Stromal cell of bone marrow (primary cell): ENCODE results near the gene VPS54.
A peak's percentile ranks its signal among the peaks of the same experiment; 100 is the strongest.

Experiments
- DNase-seq: peaks from one replicate; pipeline ENCODE4 v3.0.0-alpha.2; 2012; ENCODE audit warnings: low read depth

Gene VPS54, protein sequence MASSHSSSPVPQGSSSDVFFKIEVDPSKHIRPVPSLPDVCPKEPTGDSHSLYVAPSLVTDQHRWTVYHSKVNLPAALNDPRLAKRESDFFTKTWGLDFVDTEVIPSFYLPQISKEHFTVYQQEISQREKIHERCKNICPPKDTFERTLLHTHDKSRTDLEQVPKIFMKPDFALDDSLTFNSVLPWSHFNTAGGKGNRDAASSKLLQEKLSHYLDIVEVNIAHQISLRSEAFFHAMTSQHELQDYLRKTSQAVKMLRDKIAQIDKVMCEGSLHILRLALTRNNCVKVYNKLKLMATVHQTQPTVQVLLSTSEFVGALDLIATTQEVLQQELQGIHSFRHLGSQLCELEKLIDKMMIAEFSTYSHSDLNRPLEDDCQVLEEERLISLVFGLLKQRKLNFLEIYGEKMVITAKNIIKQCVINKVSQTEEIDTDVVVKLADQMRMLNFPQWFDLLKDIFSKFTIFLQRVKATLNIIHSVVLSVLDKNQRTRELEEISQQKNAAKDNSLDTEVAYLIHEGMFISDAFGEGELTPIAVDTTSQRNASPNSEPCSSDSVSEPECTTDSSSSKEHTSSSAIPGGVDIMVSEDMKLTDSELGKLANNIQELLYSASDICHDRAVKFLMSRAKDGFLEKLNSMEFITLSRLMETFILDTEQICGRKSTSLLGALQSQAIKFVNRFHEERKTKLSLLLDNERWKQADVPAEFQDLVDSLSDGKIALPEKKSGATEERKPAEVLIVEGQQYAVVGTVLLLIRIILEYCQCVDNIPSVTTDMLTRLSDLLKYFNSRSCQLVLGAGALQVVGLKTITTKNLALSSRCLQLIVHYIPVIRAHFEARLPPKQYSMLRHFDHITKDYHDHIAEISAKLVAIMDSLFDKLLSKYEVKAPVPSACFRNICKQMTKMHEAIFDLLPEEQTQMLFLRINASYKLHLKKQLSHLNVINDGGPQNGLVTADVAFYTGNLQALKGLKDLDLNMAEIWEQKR

DNA sequence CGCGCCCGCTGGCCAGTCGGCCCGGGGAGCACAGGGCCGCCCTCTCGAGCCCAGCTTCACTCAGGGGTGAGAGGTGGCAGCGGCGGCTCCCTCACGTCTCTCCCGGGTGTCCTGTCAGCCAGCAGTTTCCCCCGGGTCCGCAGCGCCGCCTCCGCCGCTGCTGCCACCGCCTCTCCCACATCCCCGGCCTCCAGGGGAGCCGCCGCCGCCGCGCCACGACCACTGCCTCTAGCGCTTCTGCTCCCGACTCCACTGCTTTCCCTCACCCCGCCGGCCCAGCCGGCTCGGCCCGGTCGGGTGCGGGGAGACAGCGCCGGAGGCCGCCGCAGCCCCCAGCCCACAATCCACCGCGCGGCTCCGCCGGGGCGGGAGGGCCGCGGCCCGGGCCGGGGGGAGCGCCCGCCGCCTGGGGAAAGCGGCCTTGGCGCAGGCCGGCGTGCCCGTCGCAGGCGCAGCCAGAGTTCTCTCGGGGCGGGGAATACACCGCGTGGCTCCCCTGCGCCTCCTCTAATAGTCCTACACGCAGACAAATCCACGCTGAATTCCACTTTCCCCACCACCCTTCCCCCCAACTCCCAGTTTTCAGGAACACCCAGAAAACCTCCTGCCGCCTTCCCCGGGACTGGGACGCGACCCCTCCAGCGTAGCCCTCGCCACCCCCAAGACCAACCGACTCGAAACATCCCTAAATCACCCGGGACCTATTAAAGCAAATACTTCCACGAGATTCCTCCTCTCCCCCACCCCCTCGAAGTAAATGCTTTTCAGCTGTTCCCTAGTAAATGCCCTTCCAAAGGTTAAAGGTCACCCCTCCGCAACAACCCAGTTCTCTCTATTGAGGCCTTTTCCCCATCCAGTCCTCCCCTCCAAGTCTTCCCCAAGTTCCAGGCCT, at the start of gene VPS54:
TSS of gene VPS54 (minus strand) at position 346 of the 892 bp plus-strand sequence. CDS start 35,429 bp downstream, outside the sequence.
- DNase-seq = peak; percentile 33

DNA sequence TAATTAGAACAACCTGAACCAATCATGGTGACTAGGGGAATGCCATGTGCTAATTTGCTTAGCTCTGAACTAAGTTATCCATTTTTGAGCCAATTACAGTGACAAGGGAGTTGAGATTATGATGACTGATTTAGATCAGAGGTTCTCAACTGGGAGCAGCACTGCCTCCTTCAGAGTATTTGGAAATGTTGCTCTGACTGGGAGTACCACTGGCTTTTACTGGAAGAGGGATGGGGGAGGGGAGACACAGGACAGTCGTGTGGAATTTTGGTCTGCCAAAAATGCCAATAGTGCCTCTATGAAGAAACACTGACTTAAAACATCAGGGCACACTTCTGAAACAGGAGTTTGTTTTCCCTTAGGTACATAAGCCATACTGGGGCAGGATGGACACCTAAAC, 48.1 kb upstream of the VPS54 start:
- no peak for DNase-seq

- DNase-seq = no peak
Observed at GRCh38 chr2:64065516-64065915, 46.3 kb upstream of the VPS54 start.

DNA sequence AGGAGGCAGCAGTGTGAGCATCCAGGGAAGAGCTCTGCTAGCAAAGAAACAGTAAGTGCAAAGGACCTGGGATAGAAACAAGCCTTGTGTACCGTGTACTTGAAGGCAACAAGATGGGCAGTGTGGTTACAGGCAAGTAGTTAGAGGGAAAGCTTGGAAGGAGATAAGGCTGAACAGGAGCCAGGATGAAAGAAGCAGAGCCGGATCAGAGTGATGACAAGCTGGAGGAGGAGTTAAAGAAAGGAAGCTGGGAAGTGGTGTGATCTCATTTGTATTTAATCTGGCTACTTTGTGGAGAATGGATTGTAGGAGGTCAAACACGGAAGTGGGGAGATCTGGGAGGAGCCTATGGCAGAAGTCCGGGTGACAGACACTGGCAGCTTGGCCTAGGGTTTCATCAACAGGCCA, 44.7 kb upstream of the VPS54 start:
- no peak for DNase-seq

DNA sequence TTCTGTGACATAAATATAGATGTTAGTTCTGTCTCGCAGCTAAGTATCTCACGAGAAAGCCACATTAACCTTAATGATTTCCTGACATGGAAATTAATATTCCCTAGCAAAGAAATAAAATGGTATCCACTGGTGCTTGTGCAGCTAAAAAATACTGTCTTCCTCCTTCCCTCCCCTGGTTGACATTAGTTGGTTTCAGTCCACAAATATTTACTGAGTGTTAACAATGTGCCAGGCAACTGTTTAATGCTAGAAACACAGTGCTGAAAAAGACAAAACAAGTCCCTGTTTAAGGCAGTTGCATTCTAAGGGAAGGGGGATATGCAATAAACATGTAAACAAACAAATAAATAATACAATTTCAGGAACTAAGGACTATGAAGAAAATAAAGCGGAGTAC, 44.2 kb upstream of the VPS54 start:
- DNase-seq = no peak

DNA sequence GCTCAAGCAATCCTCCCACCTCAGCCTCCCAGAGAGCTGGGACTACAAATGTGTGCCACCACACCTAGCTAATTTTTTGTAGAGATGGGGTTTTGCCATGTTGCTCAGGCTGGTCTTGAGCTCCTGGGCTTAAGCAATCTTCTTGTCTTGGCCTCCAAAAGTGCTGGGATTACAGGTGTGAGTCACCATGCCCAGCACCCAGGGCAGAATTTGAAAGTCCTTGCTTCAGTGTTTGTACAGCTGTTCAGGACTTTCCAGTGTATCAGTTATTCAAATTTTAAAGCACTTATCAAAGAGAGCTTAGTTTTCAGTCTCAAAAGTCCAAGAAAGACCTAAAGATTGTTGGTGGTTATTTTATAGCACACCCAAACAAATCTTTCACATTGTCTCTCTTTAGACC, 43.6 kb upstream of the VPS54 start:
- DNase-seq = no peak

- DNase-seq = no peak
Observed at GRCh38 chr2:64059270-64059669, 40.0 kb upstream of the VPS54 start.

- DNase-seq = no peak
Observed at GRCh38 chr2:64056021-64056420, 36.8 kb upstream of the VPS54 start.

DNA sequence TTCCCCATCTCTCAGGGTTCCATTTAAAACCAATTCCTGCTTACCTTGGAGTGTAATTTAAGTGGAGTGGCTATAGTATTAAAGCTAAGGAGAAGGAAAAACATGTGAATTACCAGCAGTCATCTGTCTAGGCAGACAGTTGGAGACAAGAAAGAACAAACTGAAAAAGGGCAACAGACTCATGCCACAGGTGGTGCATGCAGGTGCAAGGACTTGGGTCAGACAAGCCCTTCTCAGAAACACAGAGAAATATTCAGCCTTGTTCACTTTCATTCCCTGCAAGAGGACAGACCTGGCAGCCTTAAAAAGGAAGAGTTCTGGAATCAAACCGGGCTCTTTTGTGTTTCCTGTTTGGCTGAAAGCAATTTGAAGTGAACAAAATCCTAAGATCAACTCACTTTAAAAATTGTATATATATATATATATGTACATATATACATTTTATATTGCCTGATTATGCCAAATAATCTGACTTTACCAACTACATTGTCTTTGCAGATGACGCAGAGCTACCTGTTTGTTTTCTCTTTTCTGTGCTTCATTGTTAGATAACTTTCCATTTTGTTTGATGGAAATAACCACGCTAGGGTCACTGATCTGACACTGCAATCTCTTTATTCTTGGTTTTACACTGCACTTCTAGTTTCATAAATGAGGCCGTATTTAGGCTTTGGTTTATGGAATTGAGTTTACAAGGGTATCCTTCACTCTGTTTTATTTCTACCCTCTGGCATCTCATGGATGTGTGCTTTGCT, 35.1 kb upstream of the VPS54 start:
- DNase-seq = no peak

DNA sequence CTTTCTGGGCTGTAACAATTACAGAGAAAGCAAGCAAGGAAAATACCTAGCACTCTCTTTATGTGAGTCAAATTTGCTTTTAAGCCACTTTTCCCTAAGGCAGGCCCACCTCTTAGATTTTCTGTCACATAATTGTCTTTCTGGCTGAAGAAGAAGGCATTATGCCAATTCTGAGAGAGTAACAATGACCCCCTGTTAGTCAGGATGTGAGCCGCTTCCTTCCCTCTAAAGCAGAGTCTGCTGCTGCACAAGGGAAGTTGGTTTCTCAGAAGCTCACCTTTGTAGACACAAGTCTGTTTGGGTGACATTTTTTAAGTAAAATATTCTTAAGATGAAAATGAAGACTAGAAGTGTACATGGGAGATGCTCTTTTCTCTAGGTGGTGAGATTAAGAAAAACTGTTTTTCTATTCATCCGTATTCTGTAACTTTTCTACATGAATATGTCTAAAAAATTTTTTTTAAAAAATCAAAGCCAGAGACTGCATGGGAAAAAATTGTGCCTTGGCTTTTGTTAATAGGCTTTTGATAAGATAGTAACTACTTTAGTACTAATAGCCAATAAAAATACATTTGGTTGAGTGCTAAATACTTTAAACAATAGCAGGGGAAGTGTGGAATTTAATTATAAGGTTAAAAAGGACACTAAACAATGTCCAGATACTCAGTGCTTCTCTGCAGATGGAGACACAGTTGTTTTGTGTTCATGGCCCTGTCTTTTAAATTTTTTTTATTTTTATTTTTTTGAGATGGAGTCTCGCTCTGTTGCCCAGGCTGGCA, 33.4 kb upstream of the VPS54 start:
- no peak for DNase-seq

GRCh38 chr2:64049633-64050220, 30.5 kb upstream of the VPS54 start:
- peak; percentile 45 for DNase-seq

- DNase-seq = no peak
Observed at GRCh38 chr2:64045938-64046337, 26.7 kb upstream of the VPS54 start.

- DNase-seq = no peak
Observed at GRCh38 chr2:64040161-64040560, 20.9 kb upstream of the VPS54 start.

- peak; percentile 59 for DNase-seq
Observed at GRCh38 chr2:64036034-64036705, 16.9 kb upstream of the VPS54 start.

DNA sequence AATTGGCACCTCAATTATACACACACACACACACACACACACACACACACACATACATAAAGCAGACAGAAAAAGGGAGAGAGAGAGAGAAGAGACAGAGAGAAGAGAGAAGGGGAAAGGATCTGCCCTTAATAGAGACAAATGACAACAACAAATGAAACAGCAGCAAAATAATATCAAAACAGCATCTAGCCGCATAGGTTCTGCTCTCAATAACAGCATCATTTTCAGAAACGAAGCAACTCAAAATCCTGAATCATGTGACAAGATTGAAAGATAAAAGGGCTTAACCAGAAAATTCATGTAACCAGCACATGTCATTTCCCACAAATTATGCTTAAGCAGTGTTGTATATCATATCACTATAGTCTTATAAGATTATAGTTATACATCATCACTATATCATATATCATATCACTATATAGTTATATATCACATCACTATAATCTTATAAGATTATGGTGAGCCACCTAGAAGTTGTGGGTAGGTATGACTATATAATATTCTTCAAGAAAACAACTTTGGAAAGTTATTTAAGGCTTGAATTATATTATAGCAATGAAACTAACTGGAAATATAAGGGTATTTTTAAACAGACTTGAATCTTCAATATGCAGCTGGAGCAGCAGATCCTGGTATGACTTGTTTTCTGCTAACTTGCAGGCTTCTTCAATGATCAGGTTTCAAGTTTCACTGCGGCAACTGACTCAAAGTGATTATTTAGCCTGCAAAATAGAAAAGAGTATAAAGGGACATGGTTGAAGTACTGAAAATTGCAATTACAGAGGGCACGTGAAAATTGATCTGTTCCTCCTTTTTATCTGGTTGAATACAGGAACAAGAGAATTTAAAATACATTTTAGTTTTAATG, 16.1 kb upstream of the VPS54 start:
- peak; percentile 41 for DNase-seq

GRCh38 chr2:64029116-64029665, 10.0 kb upstream of the VPS54 start:
- no peak for DNase-seq

DNA sequence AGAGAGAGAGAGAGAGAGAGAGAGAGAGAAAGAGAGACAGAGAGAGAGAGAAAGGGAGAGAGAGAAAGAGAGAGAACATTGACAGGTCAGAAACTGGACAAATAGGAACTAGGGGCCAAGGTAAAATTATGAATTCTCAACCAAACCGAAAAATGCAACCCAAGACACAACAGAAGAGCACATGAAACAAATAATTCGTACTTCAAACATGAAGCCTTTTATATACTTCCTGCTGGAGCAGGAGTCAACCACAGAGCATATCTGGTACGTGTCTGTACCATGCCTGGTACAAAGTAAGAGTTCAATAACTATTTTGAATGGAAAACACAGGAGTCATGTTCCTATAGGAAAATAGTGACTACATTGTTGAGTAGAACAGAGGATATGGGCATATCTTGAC, 6.5 kb upstream of the VPS54 start:
- DNase-seq = no peak
